GM12873 (cell line): Measurements from ENCODE around the gene PAM.

Source experiments
- TF ChIP-seq, protein P1 (sequence below): IDR thresholded peaks from 2 replicates; pipeline ENCODE4 v1.5.1; 2012; ENCODE audit warnings: low read depth, mild to moderate bottlenecking, moderate library complexity, low read length, control low read depth; ENCODE audit not compliant: insufficient read depth; ENCODE audit errors: missing control alignments

The PAM gene

DNA sequence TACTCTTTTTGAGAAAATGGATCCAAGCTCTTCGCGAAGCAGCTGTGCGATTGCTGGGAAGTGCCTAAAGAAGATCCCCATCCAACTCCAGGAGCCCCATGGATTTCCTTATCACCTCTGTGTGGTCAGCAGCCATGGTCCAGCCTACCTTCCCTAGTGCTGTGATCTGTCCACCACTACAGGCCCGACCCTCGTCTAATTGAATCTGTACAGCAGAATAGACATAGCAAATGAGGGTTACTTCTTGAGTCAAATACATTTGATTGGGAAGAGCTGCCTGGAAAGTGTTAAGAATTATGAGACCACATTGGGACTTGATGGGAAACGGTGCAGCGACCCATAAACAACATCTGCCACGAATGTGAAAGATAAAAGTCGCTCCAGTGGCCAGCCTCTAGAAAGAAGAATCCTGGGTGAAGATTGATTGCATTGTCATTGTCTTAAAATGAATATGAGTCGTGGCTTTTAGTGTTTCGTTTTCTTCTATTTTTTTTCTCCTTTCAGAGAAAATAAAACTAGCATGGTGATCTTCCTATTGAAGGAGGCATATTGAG, 118.4 kb downstream of the PAM start:
- TF ChIP-seq, protein P1, sequence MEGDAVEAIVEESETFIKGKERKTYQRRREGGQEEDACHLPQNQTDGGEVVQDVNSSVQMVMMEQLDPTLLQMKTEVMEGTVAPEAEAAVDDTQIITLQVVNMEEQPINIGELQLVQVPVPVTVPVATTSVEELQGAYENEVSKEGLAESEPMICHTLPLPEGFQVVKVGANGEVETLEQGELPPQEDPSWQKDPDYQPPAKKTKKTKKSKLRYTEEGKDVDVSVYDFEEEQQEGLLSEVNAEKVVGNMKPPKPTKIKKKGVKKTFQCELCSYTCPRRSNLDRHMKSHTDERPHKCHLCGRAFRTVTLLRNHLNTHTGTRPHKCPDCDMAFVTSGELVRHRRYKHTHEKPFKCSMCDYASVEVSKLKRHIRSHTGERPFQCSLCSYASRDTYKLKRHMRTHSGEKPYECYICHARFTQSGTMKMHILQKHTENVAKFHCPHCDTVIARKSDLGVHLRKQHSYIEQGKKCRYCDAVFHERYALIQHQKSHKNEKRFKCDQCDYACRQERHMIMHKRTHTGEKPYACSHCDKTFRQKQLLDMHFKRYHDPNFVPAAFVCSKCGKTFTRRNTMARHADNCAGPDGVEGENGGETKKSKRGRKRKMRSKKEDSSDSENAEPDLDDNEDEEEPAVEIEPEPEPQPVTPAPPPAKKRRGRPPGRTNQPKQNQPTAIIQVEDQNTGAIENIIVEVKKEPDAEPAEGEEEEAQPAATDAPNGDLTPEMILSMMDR: no peak

DNA sequence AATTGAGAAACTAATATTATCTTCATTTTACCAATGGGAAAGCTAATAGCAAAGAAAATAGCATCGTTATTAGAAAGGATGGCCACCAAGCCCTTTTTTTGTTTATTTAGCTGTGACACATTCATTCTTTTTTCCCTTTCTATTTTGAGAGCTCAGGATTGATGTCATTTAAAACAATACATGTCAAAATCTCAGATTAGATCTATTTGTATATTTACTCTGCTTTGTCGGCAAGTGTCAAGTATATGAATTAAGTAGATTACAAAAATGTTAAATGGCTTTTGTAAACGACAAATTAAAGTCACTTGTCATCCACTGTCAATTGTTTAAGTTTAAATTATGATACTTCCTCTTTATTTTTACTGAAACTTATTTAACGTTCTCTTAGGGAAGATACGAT, 118.9 kb downstream of the PAM start:
- TF ChIP-seq, protein P1: no peak

DNA sequence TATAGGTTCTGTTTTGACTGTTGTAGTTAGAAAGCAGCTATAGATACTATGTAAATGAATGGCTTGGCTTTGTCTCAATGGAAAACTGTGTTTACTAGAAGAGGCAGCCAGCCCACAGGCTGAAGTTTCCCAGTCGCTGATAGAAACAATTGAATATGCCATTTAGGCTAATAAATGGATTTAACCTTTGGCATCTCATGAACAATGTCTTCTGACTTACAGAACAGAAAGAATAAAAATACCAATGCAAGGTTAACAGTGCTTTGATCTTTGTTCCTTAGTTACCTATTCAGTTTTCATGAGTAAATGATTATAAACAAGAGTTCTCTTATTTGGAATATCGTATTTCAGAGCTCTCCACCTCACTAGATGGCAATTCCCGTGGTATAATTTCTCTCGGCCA, 120.6 kb downstream of the PAM start:
- TF ChIP-seq, protein P1: no peak

DNA sequence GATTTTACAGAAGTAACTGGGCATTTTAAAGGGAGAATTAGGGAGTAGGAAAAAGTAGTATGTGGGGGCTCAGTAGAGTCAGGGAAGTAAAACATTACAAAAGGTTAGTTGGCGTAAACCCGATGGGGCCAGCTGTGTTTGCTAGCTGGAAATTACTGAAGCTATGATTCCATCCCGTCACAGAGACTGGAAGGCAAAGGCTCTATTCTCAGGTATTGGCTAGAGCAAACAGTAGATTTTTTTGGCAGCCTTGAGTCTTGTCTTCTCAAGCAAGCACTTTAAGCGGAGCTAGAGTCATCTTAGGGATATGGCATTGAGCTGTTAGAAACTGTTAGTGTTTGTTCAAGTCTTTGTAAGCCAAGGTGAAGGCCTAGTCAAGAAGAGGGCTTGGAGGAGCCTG, 121.5 kb downstream of the PAM start:
- TF ChIP-seq, protein P1: no peak

DNA sequence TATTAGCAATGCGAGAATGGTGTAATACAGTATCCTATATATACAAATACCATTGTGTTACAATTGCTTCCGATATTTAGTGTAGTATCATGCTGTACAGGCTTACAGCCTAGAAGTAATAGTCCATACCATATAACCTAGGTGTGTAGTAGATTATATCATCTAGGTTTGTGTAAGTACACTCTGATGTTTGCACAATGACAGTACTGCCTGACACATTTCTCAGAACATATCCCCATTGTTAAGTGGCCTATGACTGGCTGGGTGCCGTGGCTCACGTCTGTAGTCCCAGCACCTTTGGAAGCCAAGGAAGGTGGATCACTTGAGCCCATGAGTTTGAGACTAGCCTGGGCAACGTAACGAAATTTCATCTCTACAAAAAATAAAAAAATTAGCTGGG, 124.6 kb downstream of the PAM start:
- TF ChIP-seq, protein P1: no peak

DNA sequence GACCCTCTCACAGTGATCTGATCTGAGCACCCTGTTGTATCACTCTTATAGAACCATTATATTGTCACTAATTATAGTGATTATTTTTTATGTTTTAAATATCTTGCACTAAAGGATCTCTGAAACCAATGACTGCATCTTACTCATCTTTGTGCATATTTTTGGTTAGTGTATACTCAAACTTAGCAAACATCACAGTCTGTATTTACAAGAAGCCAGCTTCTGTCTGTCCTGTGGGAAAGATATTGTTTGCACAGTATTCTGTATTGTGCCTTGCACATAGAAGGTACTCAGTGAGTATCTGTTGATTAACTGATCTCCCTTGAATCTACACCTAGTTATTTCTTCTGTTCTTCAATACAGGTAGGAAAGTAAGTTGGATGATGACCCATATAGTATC, 131.5 kb downstream of the PAM start:
- TF ChIP-seq, protein P1: no peak

DNA sequence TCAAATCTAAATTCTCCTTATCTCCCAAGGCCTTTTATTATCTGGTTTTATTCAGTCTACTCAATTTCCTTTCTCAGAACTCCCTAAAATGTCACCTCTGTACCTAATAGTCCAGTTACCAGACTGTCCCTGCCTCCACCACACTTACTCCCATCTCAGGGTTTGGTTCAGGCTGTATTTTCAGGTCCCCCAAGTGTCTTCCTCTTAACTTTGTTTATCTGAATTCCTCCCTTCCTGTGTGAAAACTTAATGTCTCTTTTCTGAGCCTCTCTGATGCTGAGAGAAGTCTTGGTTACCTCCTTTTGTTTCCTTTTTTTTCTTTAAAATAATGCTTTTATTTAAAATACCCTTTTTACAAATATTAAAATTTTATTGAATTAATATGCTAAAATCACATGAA, 133.4 kb downstream of the PAM start:
- TF ChIP-seq, protein P1: no peak
